Measurements from ENCODE around the gene EPHB2. TPM values are rescaled to one million over a fixed set of nuclear protein-coding genes. Genes with fewer than 3 reads are reported as not detected.

The EPHB2 gene
- total and polyA plus RNA-seq, 2 experiments from 2014 or later = 1.0 to 5.1 TPM

- Histone ChIP-seq H2AFZ (no peak overlapping the region), H3K27me3 (replicated peaks; ENCODE audit: insufficient read depth) (no peaks in the 10 kb centered on the region), H3K36me3 (ENCODE audit: low read depth) (no peaks in the 10 kb centered on the region), H3K4me2 (ENCODE audit: unreplicated experiment) (no peak overlapping the region), H3K27ac (no peak overlapping the region), H4K20me1 (ENCODE audit: insufficient read depth) (no peaks in the 10 kb centered on the region), H3K79me2 (ENCODE audit: insufficient read depth) (no peaks in the 10 kb centered on the region), H3K9me3 (ENCODE audit: low read depth) (no peaks in the 10 kb centered on the region), H3K9ac (no peak overlapping the region), H3K4me1 (ENCODE audit: insufficient read depth) (no peaks in the 10 kb centered on the region), H3K9me2 (ENCODE audit: insufficient read depth) (no peaks in the 10 kb centered on the region), H3K4me3 (no peak overlapping the region), H3F3A (ENCODE audit: insufficient read depth) (no peaks in the 10 kb centered on the region)
- in situ Hi-C loops (cut with MboI) = no loop called here
- no peak for TF ChIP-seq EZH2 (IDR thresholded peaks at IDR 0.05; ENCODE audit: insufficient read depth, poor library complexity, severe bottlenecking)
- no peak for TF ChIP-seq EZH2phosphoT487 (IDR thresholded peaks at IDR 0.05; ENCODE audit: insufficient read depth, low read depth)
- 95 to 96% methylated on average over 16 of the region's 16 CpGs for WGBS, 2 experiments (ENCODE audit: low coverage in 1 of 2, low lambda C conversion rate in 2 of 2, missing lambda C conversion rate in 2 of 2)
- no peak for DNase-seq
Observed at GRCh38 chr1:22912311-22912710, 201.7 kb downstream of the EPHB2 start.

- Histone ChIP-seq H3K27me3 (replicated peaks; ENCODE audit: insufficient read depth) (no peaks in the 10 kb centered on the region), H3K4me2 (ENCODE audit: unreplicated experiment) (no peak overlapping the region), H3K9me2 (ENCODE audit: insufficient read depth) (no peaks in the 10 kb centered on the region), H3K36me3 (ENCODE audit: low read depth) (no peaks in the 10 kb centered on the region), H3K27ac (no peak overlapping the region), H3F3A (ENCODE audit: insufficient read depth) (no peaks in the 10 kb centered on the region), H4K20me1 (ENCODE audit: insufficient read depth) (no peaks in the 10 kb centered on the region), H3K4me3 (no peak overlapping the region), H3K9me3 (ENCODE audit: low read depth) (no peaks in the 10 kb centered on the region), H3K9ac (no peak overlapping the region), H3K4me1 (ENCODE audit: insufficient read depth) (no peaks in the 10 kb centered on the region), H2AFZ (no peak overlapping the region), H3K79me2 (ENCODE audit: insufficient read depth) (no peaks in the 10 kb centered on the region)
- no peak for DNase-seq
- in situ Hi-C loops (cut with MboI) = no loop called here
- 86 to 88% methylated on average over 21 to 24 of the region's 24 CpGs for WGBS, 2 experiments (ENCODE audit: low coverage in 1 of 2, low lambda C conversion rate in 2 of 2, missing lambda C conversion rate in 2 of 2)
- no peak for TF ChIP-seq EZH2 (IDR thresholded peaks at IDR 0.05; ENCODE audit: insufficient read depth, poor library complexity, severe bottlenecking)
- no peak for TF ChIP-seq EZH2phosphoT487 (IDR thresholded peaks at IDR 0.05; ENCODE audit: insufficient read depth, low read depth)
Observed at GRCh38 chr1:22913421-22914141, 202.9 kb downstream of the EPHB2 start.

- 89 to 95% methylated on average over 10 of the region's 10 CpGs for WGBS, 2 experiments (ENCODE audit: low coverage in 1 of 2, low lambda C conversion rate in 2 of 2, missing lambda C conversion rate in 2 of 2)
- Histone ChIP-seq H3K4me1 (ENCODE audit: insufficient read depth) (no peaks in the 10 kb centered on the region), H3F3A (ENCODE audit: insufficient read depth) (no peaks in the 10 kb centered on the region), H3K9me2 (ENCODE audit: insufficient read depth) (no peaks in the 10 kb centered on the region), H4K20me1 (ENCODE audit: insufficient read depth) (no peaks in the 10 kb centered on the region), H3K27me3 (replicated peaks; ENCODE audit: insufficient read depth) (no peaks in the 10 kb centered on the region), H3K79me2 (ENCODE audit: insufficient read depth) (no peaks in the 10 kb centered on the region), H2AFZ (no peak overlapping the region), H3K36me3 (ENCODE audit: low read depth) (no peaks in the 10 kb centered on the region), H3K4me2 (ENCODE audit: unreplicated experiment) (no peak overlapping the region), H3K4me3 (no peak overlapping the region), H3K9me3 (ENCODE audit: low read depth) (no peaks in the 10 kb centered on the region), H3K9ac (no peak overlapping the region), H3K27ac (no peak overlapping the region)
- DNase-seq = no peak
- in situ Hi-C loops (cut with MboI) = no loop called here
- TF ChIP-seq EZH2phosphoT487 (IDR thresholded peaks at IDR 0.05; ENCODE audit: insufficient read depth, low read depth) (no peak), EZH2 (IDR thresholded peaks at IDR 0.05; ENCODE audit: insufficient read depth, poor library complexity, severe bottlenecking) (no peak)
Observed at GRCh38 chr1:22914156-22914555, 203.5 kb downstream of the EPHB2 start.

GRCh38 chr1:22914633-22915217, 204.1 kb downstream of the EPHB2 start:
- Histone ChIP-seq H3K4me2 (ENCODE audit: unreplicated experiment) (no peak overlapping the region), H3K9ac (no peak overlapping the region), H3K27me3 (replicated peaks; ENCODE audit: insufficient read depth) (no peaks in the 10 kb centered on the region), H3K27ac (no peak overlapping the region), H3K79me2 (ENCODE audit: insufficient read depth) (no peaks in the 10 kb centered on the region), H4K20me1 (ENCODE audit: insufficient read depth) (no peaks in the 10 kb centered on the region), H3K4me3 (no peak overlapping the region), H3K9me3 (ENCODE audit: low read depth) (no peaks in the 10 kb centered on the region), H3K4me1 (ENCODE audit: insufficient read depth) (peaks cover under 1% of the 10 kb centered on the region; the same call in 1 of the 2 replicates), H3K9me2 (ENCODE audit: insufficient read depth) (no peaks in the 10 kb centered on the region), H2AFZ (no peak overlapping the region), H3F3A (ENCODE audit: insufficient read depth) (no peaks in the 10 kb centered on the region), H3K36me3 (ENCODE audit: low read depth) (no peaks in the 10 kb centered on the region)
- WGBS, 2 experiments (ENCODE audit: low coverage in 1 of 2, low lambda C conversion rate in 2 of 2, missing lambda C conversion rate in 2 of 2) = 85 to 94% methylated on average over 8 of the region's 8 CpGs
- in situ Hi-C loops (cut with MboI) = no loop called here
- DNase-seq = no peak
- TF ChIP-seq EZH2phosphoT487 (IDR thresholded peaks at IDR 0.05; ENCODE audit: insufficient read depth, low read depth) (no peak), EZH2 (IDR thresholded peaks at IDR 0.05; ENCODE audit: insufficient read depth, poor library complexity, severe bottlenecking) (no peak)

Measured in GM23248 (cell line).